Activated T-cell treated with anti-CD3 and anti-CD28 coated beads, Interleukin-2, amount 50 U/mL, for 24 hours (primary cell): ENCODE data around the gene TMEM37.

ENCODE experiments used
- DNase-seq: peaks from one replicate; pipeline ENCODE4 v3.0.0-alpha.2; 2020
- H3K27ac Mint-ChIP-seq: 2 replicates; pipeline ENCODE4 v1.8.0; 2020; ENCODE audit warnings: mild to moderate bottlenecking, mixed read lengths
- H3K27me3 Mint-ChIP-seq: 2 replicates; pipeline ENCODE4 v1.8.0; 2020; ENCODE audit warnings: mixed read lengths
- H3K36me3 Mint-ChIP-seq: 2 replicates; pipeline ENCODE4 v1.8.0; 2020; ENCODE audit warnings: low read depth, mixed read lengths
- H3K4me1 Mint-ChIP-seq: 2 replicates; pipeline ENCODE4 v1.8.0; 2020; ENCODE audit warnings: low read depth, mixed read lengths
- H3K4me3 Mint-ChIP-seq: 2 replicates; pipeline ENCODE4 v1.8.0; 2020; ENCODE audit warnings: mild to moderate bottlenecking, moderate library complexity, mixed read lengths
- H3K9me3 Mint-ChIP-seq: 2 replicates; pipeline ENCODE4 v1.8.0; 2020; ENCODE audit warnings: mixed read lengths

TMEM37 gene

GRCh38 chr2:119481501-119482455, 50.1 kb downstream of the TMEM37 start:
- Mint-ChIP-seq H3K9me3 (no peaks in the 10 kb centered on the region), H3K36me3 (no peaks in the 10 kb centered on the region), H3K27me3 (peaks cover 19% of the 10 kb centered on the region), H3K4me3 (no peak overlapping the region), H3K27ac (no peak overlapping the region), H3K4me1 (no peaks in the 10 kb centered on the region)
- DNase-seq, result no peak

GRCh38 chr2:119482481-119483394, 51.1 kb downstream of the TMEM37 start:
- no peaks in the 10 kb centered on the region for H3K4me1 Mint-ChIP-seq
- H3K27me3 Mint-ChIP-seq, result peaks cover 13% of the 10 kb centered on the region
- no peaks in the 10 kb centered on the region for H3K36me3 Mint-ChIP-seq
- H3K27ac Mint-ChIP-seq, result no peak overlapping the region
- DNase-seq, result peak; percentile 11
- no peak overlapping the region for H3K4me3 Mint-ChIP-seq
- H3K9me3 Mint-ChIP-seq, result no peaks in the 10 kb centered on the region

- no peak overlapping the region for H3K4me3 Mint-ChIP-seq
- no peak overlapping the region for H3K27ac Mint-ChIP-seq
- DNase-seq, result peak; percentile 6
- H3K36me3 Mint-ChIP-seq, result no peaks in the 10 kb centered on the region
- peaks cover 13% of the 10 kb centered on the region for H3K27me3 Mint-ChIP-seq
- H3K9me3 Mint-ChIP-seq, result no peaks in the 10 kb centered on the region
- no peaks in the 10 kb centered on the region for H3K4me1 Mint-ChIP-seq
Observed at GRCh38 chr2:119483395-119483753, 51.7 kb downstream of the TMEM37 start.

- H3K9me3 Mint-ChIP-seq, result no peaks in the 10 kb centered on the region
- no peaks in the 10 kb centered on the region for H3K4me1 Mint-ChIP-seq
- no peaks in the 10 kb centered on the region for H3K36me3 Mint-ChIP-seq
Observed at GRCh38 chr2:119483896-119484718, 52.5 kb downstream of the TMEM37 start.

GRCh38 chr2:119484834-119485233, 53.2 kb downstream of the TMEM37 start:
- Mint-ChIP-seq H3K36me3 (no peaks in the 10 kb centered on the region), H3K27ac (no peak overlapping the region), H3K4me3 (no peak overlapping the region)

More at GRCh38 chr2:119483896-119484718, 52.5 kb downstream of the TMEM37 start:
- H3K27ac Mint-ChIP-seq, result no peak overlapping the region
- H3K4me3 Mint-ChIP-seq, result no peak overlapping the region
- no peak for DNase-seq
- peaks cover 7% of the 10 kb centered on the region for H3K27me3 Mint-ChIP-seq

GRCh38 chr2:119485336-119486110, 53.9 kb downstream of the TMEM37 start:
- Mint-ChIP-seq H3K27ac (no peak overlapping the region), H3K27me3 (peaks cover 7% of the 10 kb centered on the region), H3K4me1 (no peaks in the 10 kb centered on the region), H3K4me3 (no peak overlapping the region), H3K36me3 (no peaks in the 10 kb centered on the region), H3K9me3 (no peaks in the 10 kb centered on the region)
- no peak for DNase-seq

More at GRCh38 chr2:119484834-119485233, 53.2 kb downstream of the TMEM37 start:
- no peaks in the 10 kb centered on the region for H3K4me1 Mint-ChIP-seq
- H3K9me3 Mint-ChIP-seq, result no peaks in the 10 kb centered on the region
- peaks cover 7% of the 10 kb centered on the region for H3K27me3 Mint-ChIP-seq
- no peak for DNase-seq

- no peaks in the 10 kb centered on the region for H3K9me3 Mint-ChIP-seq
- no peak overlapping the region for H3K27ac Mint-ChIP-seq
- H3K4me1 Mint-ChIP-seq, result no peaks in the 10 kb centered on the region
- no peak for DNase-seq
- no peaks in the 10 kb centered on the region for H3K36me3 Mint-ChIP-seq
- no peak overlapping the region for H3K4me3 Mint-ChIP-seq
- peaks cover 7% of the 10 kb centered on the region for H3K27me3 Mint-ChIP-seq
Observed at GRCh38 chr2:119486196-119486827, 54.7 kb downstream of the TMEM37 start.

- Mint-ChIP-seq H3K4me3 (no peak overlapping the region), H3K4me1 (no peaks in the 10 kb centered on the region), H3K27me3 (peaks cover 7% of the 10 kb centered on the region), H3K9me3 (no peaks in the 10 kb centered on the region), H3K36me3 (no peaks in the 10 kb centered on the region), H3K27ac (no peak overlapping the region)
- DNase-seq, result no peak
Observed at GRCh38 chr2:119486886-119487285, 55.2 kb downstream of the TMEM37 start.

GRCh38 chr2:119487434-119488244, 56.0 kb downstream of the TMEM37 start:
- Mint-ChIP-seq H3K4me1 (no peaks in the 10 kb centered on the region), H3K9me3 (no peaks in the 10 kb centered on the region), H3K36me3 (no peaks in the 10 kb centered on the region), H3K4me3 (no peak overlapping the region), H3K27me3 (peaks cover 7% of the 10 kb centered on the region), H3K27ac (no peak overlapping the region)
- DNase-seq, result no peak
